OCI-LY7 (cell line): Measurements from ENCODE around the gene CNN2. TPM values are rescaled to one million over a fixed set of nuclear protein-coding genes. Genes with fewer than 3 reads are reported as not detected.
A peak's percentile ranks its signal among the peaks of the same experiment; 100 is the strongest.

Experiments
- BruUV-seq: library from RNA; stranded (reverse); fragments of 400-500 nt; replicated peaks from 2 replicates; lab custom pipeline; 2021; lab: Mats Ljungman, UMichigan
- CTCF ChIA-PET: fragments of 300-600 bp; sonication (Branson Sonifier 250); formaldehyde crosslinking; loops from one replicate; lab custom pipeline; 2022; ENCODE audit warnings: antibody characterized with exemption; ENCODE audit not compliant: unreplicated experiment; lab: Charles Lee
- POLR2A ChIA-PET: fragments of 300-600 bp; sonication (Branson Sonifier 250); formaldehyde crosslinking; loops from one replicate; lab custom pipeline; 2022; ENCODE audit warnings: antibody characterized with exemption; lab: Charles Lee
- DNase-seq: peaks from one replicate; pipeline ENCODE4 v3.0.0-alpha.2; 2015; ENCODE audit warnings: low spot score
- H2AFZ ChIP-seq: fragments of 200-600 bp; sonication (generic), shearing (Covaris generic); 2 replicates; pipeline ENCODE4 v1.6.1; 2014; ENCODE audit warnings: mild to moderate bottlenecking, antibody characterized with exemption, low read length, moderate library complexity
- H3K27ac ChIP-seq: fragments of 200-600 bp; sonication (generic); 2 replicates; pipeline ENCODE4 v1.5.1; 2014; ENCODE audit warnings: mixed run types, low read depth, mild to moderate bottlenecking, moderate library complexity, low read length, inconsistent platforms; ENCODE audit not compliant: poor library complexity, severe bottlenecking
- H3K36me3 ChIP-seq: fragments of 200-600 bp; sonication (generic); 2 replicates; pipeline ENCODE4 v1.6.1; 2014; ENCODE audit warnings: mild to moderate bottlenecking, antibody characterized with exemption, low read length, moderate library complexity, mixed read lengths; ENCODE audit not compliant: insufficient read depth
- H3K4me1 ChIP-seq: fragments of 200-600 bp; sonication (generic); 2 replicates; pipeline ENCODE4 v1.5.1; 2014; ENCODE audit warnings: mild to moderate bottlenecking, low read length; ENCODE audit not compliant: insufficient read depth, poor library complexity, severe bottlenecking
- H3K4me2 ChIP-seq: fragments of 200-600 bp; sonication (generic); 2 replicates; pipeline ENCODE4 v1.6.1; 2014; ENCODE audit warnings: mild to moderate bottlenecking, low read length
- H3K4me3 ChIP-seq: fragments of 200-600 bp; sonication (generic); 2 replicates; pipeline ENCODE4 v1.5.1; 2014; ENCODE audit warnings: mild to moderate bottlenecking, low read depth, low read length; ENCODE audit not compliant: poor library complexity, severe bottlenecking
- H3K79me2 ChIP-seq: fragments of 200-600 bp; sonication (generic); 2 replicates; pipeline ENCODE4 v1.6.1; 2016; ENCODE audit warnings: low read depth, mild to moderate bottlenecking, low read length, moderate library complexity, mixed read lengths; ENCODE audit not compliant: insufficient read depth
- H3K9me2 ChIP-seq: fragments of 200-600 bp; sonication (generic); 2 replicates; pipeline ENCODE4 v1.6.1; 2016; ENCODE audit warnings: mild to moderate bottlenecking, low read length, mixed read lengths; ENCODE audit not compliant: insufficient read depth
- H3K9me3 ChIP-seq: fragments of 200-600 bp; sonication (generic); 2 replicates; pipeline ENCODE4 v1.6.1; 2014; ENCODE audit warnings: mild to moderate bottlenecking, mixed run types, low read length, mixed read lengths
- H4K20me1 ChIP-seq: fragments of 200-600 bp; sonication (generic); 2 replicates; pipeline ENCODE4 v1.6.1; 2014; ENCODE audit warnings: mild to moderate bottlenecking, antibody characterized with exemption, low read length, moderate library complexity, mixed read lengths; ENCODE audit not compliant: insufficient read depth
- EZH2phosphoT487 ChIP-seq: fragments of 200-600 bp; sonication (generic); IDR thresholded peaks from 2 replicates; pipeline ENCODE4 v1.6.1; 2018; ENCODE audit warnings: low read depth, borderline replicate concordance, mild to moderate bottlenecking, mixed run types, antibody characterized with exemption, low read length, moderate library complexity, mixed read lengths
- intact Hi-C: fragments of 100-400 bp; cut with micrococcal nuclease; formaldehyde crosslinking; loops from one replicate; pipeline ENCODE4 v1.10.0; 2022; ENCODE audit not compliant: unreplicated experiment
- total RNA-seq, 2 experiments: library from RNA; depleted of rRNA in 1 of 2; stranded (reverse); fragments of >200 nt in 1 of 2; shearing (Covaris generic) in 1 of 2; gene quantifications; 2 replicates each; pipeline ENCODE4 v1.2.3, GENCODE V29; 2014 to 2022
- TF ChIP-seq, protein P1 (sequence below): fragments of 200-600 bp; sonication (generic); conservative IDR thresholded peaks from 2 replicates; pipeline ENCODE4 v1.5.1; 2014; ENCODE audit warnings: mild to moderate bottlenecking, antibody characterized with exemption, low read length, moderate library complexity, mixed read lengths

Gene CNN2
- total RNA-seq, 2 experiments from 2014 or later = 73.7 to 127 TPM

DNA sequence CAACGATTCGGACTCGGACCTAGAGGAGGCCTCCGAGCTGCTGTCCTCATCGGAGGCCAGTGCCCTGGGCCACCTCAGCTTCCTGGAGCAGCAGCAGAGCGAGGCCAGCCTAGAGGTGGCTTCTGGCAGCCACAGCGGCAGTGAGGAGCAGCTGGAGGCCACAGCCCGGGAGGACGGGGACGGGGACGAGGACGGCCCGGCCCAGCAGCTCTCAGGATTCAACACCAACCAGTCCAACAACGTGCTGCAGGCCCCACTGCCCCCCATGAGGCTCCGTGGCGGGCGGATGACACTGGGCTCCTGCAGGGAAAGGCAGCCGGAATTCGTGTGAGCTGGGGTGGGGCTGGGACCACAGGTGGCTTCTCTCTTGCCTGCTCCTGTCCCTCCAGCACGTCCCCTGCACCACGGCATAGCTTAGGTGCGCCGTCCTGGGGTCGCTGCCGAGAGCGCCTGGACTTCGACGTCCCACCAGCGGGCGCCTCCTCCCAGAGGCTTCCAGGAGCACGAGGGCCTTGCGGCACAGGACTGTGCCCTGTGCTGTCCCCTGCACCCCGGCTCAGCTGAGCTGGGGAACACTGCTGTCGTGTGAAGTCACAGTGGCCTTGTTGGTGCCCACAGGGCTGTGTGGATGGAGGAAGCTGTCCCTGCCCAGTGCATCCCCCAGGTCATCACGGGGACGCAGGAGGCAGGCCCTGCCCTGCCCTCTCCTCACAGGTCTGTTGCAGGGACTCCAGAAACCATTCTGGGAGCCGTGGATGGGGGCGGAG lies 59.5 kb downstream of the CNN2 start:
- CTCF ChIA-PET = no interaction called here
- no peaks in the 10 kb centered on the region for H4K20me1 ChIP-seq
- H3K27ac ChIP-seq = no peak overlapping the region
- BruUV-seq = TSS peak; percentile 84
- no peak overlapping the region for H3K4me2 ChIP-seq
- TF ChIP-seq, protein P1, sequence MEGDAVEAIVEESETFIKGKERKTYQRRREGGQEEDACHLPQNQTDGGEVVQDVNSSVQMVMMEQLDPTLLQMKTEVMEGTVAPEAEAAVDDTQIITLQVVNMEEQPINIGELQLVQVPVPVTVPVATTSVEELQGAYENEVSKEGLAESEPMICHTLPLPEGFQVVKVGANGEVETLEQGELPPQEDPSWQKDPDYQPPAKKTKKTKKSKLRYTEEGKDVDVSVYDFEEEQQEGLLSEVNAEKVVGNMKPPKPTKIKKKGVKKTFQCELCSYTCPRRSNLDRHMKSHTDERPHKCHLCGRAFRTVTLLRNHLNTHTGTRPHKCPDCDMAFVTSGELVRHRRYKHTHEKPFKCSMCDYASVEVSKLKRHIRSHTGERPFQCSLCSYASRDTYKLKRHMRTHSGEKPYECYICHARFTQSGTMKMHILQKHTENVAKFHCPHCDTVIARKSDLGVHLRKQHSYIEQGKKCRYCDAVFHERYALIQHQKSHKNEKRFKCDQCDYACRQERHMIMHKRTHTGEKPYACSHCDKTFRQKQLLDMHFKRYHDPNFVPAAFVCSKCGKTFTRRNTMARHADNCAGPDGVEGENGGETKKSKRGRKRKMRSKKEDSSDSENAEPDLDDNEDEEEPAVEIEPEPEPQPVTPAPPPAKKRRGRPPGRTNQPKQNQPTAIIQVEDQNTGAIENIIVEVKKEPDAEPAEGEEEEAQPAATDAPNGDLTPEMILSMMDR = no peak
- no peak for TF ChIP-seq EZH2phosphoT487
- no peaks in the 10 kb centered on the region for H3K9me3 ChIP-seq
- peaks cover 35% of the 10 kb centered on the region for H3K4me1 ChIP-seq
- no peak overlapping the region for H3K4me3 ChIP-seq
- intact Hi-C loops = no loop called here
- H3K9me2 ChIP-seq = no peaks in the 10 kb centered on the region
- no peaks in the 10 kb centered on the region for H3K79me2 ChIP-seq
- no peak overlapping the region for H2AFZ ChIP-seq
- POLR2A ChIA-PET = no interaction called here
- peaks cover 87% of the 10 kb centered on the region for H3K36me3 ChIP-seq
- DNase-seq = no peak

DNA sequence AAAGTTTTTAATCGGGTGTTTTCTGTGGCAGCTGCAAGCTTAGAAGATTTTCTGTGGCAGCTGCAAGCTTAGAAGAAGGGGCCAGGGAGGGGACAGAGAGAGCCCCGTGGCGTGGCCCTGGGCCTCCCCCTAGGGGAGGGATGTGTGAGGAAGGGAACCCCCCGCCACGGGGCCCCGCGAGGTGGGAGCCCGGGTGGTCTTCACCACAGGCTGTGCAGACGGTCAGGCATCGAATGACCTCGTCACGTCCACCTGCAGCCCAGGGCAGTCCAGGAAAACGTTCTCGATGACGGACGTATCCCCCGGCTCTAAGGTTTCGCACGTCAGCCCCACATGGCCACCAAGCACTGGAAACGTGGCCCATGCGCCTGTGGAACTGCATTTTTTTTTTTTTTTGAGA lies 60.2 kb downstream of the CNN2 start:
- Histone ChIP-seq H3K4me3 (no peak overlapping the region), H3K4me1 (peaks cover 35% of the 10 kb centered on the region), H3K79me2 (no peaks in the 10 kb centered on the region), H3K9me2 (no peaks in the 10 kb centered on the region), H4K20me1 (no peaks in the 10 kb centered on the region), H3K36me3 (peaks cover 87% of the 10 kb centered on the region), H3K4me2 (no peak overlapping the region), H3K27ac (no peak overlapping the region), H3K9me3 (no peaks in the 10 kb centered on the region), H2AFZ (no peak overlapping the region)
- DNase-seq = no peak
- POLR2A ChIA-PET = no interaction called here
- CTCF ChIA-PET = no interaction called here
- intact Hi-C loops = no loop called here
- no TSS peak for BruUV-seq
- TF ChIP-seq EZH2phosphoT487 = no peak
- TF ChIP-seq, protein P1 = no peak

DNA sequence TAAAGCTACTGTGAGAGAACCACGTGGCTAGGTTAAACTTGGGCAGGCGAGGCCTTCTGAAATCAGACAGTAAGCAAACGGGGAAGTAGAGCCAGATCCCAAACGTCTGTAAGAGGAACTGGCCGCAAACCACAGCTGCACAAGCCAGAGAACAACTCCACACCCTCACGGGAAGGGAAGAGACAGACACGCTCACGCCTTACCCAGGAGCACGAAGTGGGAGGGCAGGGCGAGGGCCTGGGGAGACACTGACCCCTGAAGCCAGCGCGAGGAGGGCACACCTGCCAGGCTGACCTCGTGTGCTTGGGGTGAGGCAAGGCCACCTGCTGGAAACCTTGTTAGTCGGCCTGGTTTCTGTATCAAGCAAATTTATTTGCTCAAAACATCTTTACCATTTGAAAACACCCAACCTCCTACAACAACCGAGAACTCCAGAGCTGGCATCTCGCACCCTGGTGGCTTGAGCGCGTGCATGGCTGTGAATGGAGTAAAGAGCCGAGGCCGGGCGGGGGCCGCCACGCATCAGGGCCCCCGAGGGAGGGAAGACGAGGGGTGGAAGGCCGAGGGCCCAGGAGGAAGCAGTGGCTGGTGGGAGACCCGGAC lies 61.5 kb downstream of the CNN2 start:
- peak overlapping the region; percentile 51 for H3K4me2 ChIP-seq

More for the DNA sequence above, 61.5 kb downstream of the CNN2 start:
- Histone ChIP-seq H3K79me2 (peaks cover 2% of the 10 kb centered on the region; the same call in 1 of the 2 replicates), H3K27ac (peak overlapping the region; percentile 83), H3K9me3 (no peaks in the 10 kb centered on the region), H3K4me3 (no peak overlapping the region), H2AFZ (no peak overlapping the region), H3K4me1 (peaks cover 30% of the 10 kb centered on the region), H4K20me1 (no peaks in the 10 kb centered on the region), H3K9me2 (no peaks in the 10 kb centered on the region), H3K36me3 (peaks cover 90% of the 10 kb centered on the region)
- TF ChIP-seq, protein P1 = peak; percentile 45
- TF ChIP-seq EZH2phosphoT487 = no peak
- TSS peak; percentile 67 for BruUV-seq
- CTCF ChIA-PET = no interaction called here
- POLR2A ChIA-PET = no interaction called here
- intact Hi-C loops = no loop called here
- DNase-seq = peak; percentile 71
